Measurements from ENCODE around the gene ANGPTL8.

Gene ANGPTL8

DNA sequence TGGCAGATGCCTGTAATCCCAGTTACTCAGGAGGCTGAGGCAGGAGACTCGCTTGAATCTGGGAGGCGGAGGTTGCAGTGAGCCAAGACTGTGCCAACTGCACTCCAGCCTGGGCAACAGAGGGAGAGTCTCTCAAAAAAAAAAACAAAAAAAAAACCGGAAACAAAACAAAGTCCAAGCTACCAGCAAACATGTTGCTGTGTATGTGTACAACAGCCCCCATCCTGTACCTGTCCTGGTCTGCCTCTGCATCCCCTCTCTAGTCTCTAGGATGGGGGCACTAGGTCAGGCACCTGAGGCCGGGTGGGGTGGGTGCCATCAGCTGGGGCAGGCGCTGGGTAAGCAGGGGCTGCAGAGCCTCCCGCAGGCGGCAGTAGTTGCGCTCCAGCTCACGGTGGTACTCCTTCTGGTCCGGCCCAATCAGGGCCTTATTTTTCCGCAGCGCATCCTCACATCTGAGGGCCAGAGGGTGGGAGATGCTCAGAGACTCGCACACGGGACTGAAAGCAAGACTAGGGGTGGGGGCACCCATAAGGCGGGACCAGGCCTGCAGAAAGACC lies 39.3 kb upstream of the ANGPTL8 start (continued):
- TF ChIP-seq, protein P1, sequence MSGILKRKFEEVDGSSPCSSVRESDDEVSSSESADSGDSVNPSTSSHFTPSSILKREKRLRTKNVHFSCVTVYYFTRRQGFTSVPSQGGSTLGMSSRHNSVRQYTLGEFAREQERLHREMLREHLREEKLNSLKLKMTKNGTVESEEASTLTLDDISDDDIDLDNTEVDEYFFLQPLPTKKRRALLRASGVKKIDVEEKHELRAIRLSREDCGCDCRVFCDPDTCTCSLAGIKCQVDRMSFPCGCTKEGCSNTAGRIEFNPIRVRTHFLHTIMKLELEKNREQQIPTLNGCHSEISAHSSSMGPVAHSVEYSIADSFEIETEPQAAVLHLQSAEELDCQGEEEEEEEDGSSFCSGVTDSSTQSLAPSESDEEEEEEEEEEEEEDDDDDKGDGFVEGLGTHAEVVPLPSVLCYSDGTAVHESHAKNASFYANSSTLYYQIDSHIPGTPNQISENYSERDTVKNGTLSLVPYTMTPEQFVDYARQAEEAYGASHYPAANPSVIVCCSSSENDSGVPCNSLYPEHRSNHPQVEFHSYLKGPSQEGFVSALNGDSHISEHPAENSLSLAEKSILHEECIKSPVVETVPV (CRISPR knock-in tag; IDR thresholded peaks at IDR 0.05), result no peak
- no peak for TF ChIP-seq BACH2 (CRISPR knock-in tag; IDR thresholded peaks at IDR 0.05; ENCODE audit: borderline replicate concordance)
- TF ChIP-seq ZNF8 (CRISPR knock-in tag; IDR thresholded peaks at IDR 0.05), result no peak
- TF ChIP-seq CSDC2 (CRISPR knock-in tag; IDR thresholded peaks at IDR 0.05), result no peak
- TF ChIP-seq ESRRG (CRISPR knock-in tag; IDR thresholded peaks at IDR 0.05), result no peak
- no peak for TF ChIP-seq ZFP30 (CRISPR knock-in tag; IDR thresholded peaks at IDR 0.05)
- TF ChIP-seq ZNF565 (CRISPR knock-in tag; conservative IDR thresholded peaks at IDR 0.05; ENCODE audit: low read depth), result no peak
- no peak for TF ChIP-seq SNAI2 (CRISPR knock-in tag; IDR thresholded peaks at IDR 0.05)

GRCh38 chr19:11200931-11201330 lies 38.5 kb upstream of the ANGPTL8 start:
- no peak for TF ChIP-seq ESRRG (CRISPR knock-in tag; IDR thresholded peaks at IDR 0.05)
- no peak for TF ChIP-seq CSDC2 (CRISPR knock-in tag; IDR thresholded peaks at IDR 0.05)
- TF ChIP-seq ARNTL (CRISPR knock-in tag; IDR thresholded peaks at IDR 0.05; ENCODE audit: borderline replicate concordance, low read depth), result no peak
- no peak for TF ChIP-seq ZNF565 (CRISPR knock-in tag; conservative IDR thresholded peaks at IDR 0.05; ENCODE audit: low read depth)
- no peak for TF ChIP-seq POU6F1 (CRISPR knock-in tag; IDR thresholded peaks at IDR 0.05; ENCODE audit: borderline replicate concordance, low read depth)
- TF ChIP-seq ZFP3 (CRISPR knock-in tag; IDR thresholded peaks at IDR 0.05), result no peak
- TF ChIP-seq ZC3H10 (CRISPR knock-in tag; IDR thresholded peaks at IDR 0.05), result no peak
- TF ChIP-seq, protein P2, sequence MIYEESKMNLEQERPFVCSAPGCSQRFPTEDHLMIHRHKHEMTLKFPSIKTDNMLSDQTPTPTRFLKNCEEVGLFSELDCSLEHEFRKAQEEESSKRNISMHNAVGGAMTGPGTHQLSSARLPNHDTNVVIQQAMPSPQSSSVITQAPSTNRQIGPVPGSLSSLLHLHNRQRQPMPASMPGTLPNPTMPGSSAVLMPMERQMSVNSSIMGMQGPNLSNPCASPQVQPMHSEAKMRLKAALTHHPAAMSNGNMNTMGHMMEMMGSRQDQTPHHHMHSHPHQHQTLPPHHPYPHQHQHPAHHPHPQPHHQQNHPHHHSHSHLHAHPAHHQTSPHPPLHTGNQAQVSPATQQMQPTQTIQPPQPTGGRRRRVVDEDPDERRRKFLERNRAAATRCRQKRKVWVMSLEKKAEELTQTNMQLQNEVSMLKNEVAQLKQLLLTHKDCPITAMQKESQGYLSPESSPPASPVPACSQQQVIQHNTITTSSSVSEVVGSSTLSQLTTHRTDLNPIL (CRISPR knock-in tag; IDR thresholded peaks at IDR 0.05; ENCODE audit: low read depth), result no peak

DNA sequence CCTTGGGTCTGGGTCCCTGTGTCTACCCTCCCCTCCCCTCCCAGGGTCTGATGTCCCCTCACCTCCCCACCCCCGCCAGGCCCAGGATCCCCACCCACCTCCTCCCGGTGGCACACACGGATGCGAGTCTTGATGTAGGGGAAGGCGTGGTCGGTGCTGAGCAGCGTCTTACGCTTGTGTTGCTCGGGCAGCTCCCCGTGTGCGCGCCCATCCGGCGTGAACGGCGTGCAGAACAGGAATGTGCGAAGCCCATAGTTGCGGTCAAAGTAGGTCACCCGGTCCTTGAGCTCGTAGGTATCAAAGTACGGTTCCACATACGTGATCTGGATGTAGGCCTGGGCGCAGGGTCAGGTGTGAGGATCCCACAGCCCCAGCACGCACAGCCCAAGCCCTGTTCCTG lies 37.6 kb upstream of the ANGPTL8 start:
- no peak for ATAC-seq
- TF ChIP-seq POU6F1 (CRISPR knock-in tag; IDR thresholded peaks at IDR 0.05; ENCODE audit: borderline replicate concordance, low read depth), result no peak
- TF ChIP-seq ZC3H10 (CRISPR knock-in tag; IDR thresholded peaks at IDR 0.05), result no peak
- no peak for TF ChIP-seq CSDC2 (CRISPR knock-in tag; IDR thresholded peaks at IDR 0.05)
- no peak for TF ChIP-seq ZNF8 (CRISPR knock-in tag; IDR thresholded peaks at IDR 0.05)
- TF ChIP-seq OSR1 (CRISPR knock-in tag; IDR thresholded peaks at IDR 0.05), result no peak
- no peak for TF ChIP-seq ARNTL (CRISPR knock-in tag; IDR thresholded peaks at IDR 0.05; ENCODE audit: borderline replicate concordance, low read depth)
- TF ChIP-seq TCF4 (CRISPR knock-in tag; IDR thresholded peaks at IDR 0.05; ENCODE audit: borderline replicate concordance), result no peak
- TF ChIP-seq ZFP3 (CRISPR knock-in tag; IDR thresholded peaks at IDR 0.05), result no peak
- TF ChIP-seq ISL1 (CRISPR knock-in tag; IDR thresholded peaks at IDR 0.05), result no peak
- no peak for TF ChIP-seq SNAI2 (CRISPR knock-in tag; IDR thresholded peaks at IDR 0.05)
- TF ChIP-seq GLIS3 (CRISPR knock-in tag; IDR thresholded peaks at IDR 0.05), result no peak
- TF ChIP-seq, protein P3, sequence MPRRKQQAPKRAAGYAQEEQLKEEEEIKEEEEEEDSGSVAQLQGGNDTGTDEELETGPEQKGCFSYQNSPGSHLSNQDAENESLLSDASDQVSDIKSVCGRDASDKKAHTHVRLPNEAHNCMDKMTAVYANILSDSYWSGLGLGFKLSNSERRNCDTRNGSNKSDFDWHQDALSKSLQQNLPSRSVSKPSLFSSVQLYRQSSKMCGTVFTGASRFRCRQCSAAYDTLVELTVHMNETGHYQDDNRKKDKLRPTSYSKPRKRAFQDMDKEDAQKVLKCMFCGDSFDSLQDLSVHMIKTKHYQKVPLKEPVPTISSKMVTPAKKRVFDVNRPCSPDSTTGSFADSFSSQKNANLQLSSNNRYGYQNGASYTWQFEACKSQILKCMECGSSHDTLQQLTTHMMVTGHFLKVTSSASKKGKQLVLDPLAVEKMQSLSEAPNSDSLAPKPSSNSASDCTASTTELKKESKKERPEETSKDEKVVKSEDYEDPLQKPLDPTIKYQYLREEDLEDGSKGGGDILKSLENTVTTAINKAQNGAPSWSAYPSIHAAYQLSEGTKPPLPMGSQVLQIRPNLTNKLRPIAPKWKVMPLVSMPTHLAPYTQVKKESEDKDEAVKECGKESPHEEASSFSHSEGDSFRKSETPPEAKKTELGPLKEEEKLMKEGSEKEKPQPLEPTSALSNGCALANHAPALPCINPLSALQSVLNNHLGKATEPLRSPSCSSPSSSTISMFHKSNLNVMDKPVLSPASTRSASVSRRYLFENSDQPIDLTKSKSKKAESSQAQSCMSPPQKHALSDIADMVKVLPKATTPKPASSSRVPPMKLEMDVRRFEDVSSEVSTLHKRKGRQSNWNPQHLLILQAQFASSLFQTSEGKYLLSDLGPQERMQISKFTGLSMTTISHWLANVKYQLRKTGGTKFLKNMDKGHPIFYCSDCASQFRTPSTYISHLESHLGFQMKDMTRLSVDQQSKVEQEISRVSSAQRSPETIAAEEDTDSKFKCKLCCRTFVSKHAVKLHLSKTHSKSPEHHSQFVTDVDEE (CRISPR knock-in tag; IDR thresholded peaks at IDR 0.05), result no peak
- no peak for TF ChIP-seq BACH2 (CRISPR knock-in tag; IDR thresholded peaks at IDR 0.05; ENCODE audit: borderline replicate concordance)
- no peak for TF ChIP-seq PPARA (CRISPR knock-in tag; IDR thresholded peaks at IDR 0.05; ENCODE audit: borderline replicate concordance)
- TF ChIP-seq ZFP30 (CRISPR knock-in tag; IDR thresholded peaks at IDR 0.05), result no peak
- TF ChIP-seq ESRRG (CRISPR knock-in tag; IDR thresholded peaks at IDR 0.05), result no peak
- no peak for TF ChIP-seq RARB (CRISPR knock-in tag; IDR thresholded peaks at IDR 0.05)

More at GRCh38 chr19:11200931-11201330, 38.5 kb upstream of the ANGPTL8 start:
- no peak for ATAC-seq

Measured in SK-N-SH treated with all-trans-retinoic acid at 6 μM for 48 hours (cell line).